Muscle of leg (tissue), 16 donors: Measurements from ENCODE around the gene KLHL5. TPM values are rescaled to one million over a fixed set of nuclear protein-coding genes. Genes with fewer than 3 reads are reported as not detected.

ENCODE experiments used
- DNase-seq: peaks from one replicate; pipeline ENCODE4 v3.0.0; 2013
- H3K27ac ChIP-seq: one replicate; pipeline ENCODE4 v1.5.1; 2013; ENCODE audit warnings: mild to moderate bottlenecking, low read length, control low read depth
- H3K27me3 ChIP-seq: one replicate; pipeline ENCODE4 v1.6.1; 2013; ENCODE audit warnings: low read length; ENCODE audit not compliant: control insufficient read depth, insufficient read depth
- H3K36me3 ChIP-seq: one replicate; pipeline ENCODE4 v1.6.1; 2013; ENCODE audit warnings: low read length; ENCODE audit not compliant: control insufficient read depth, insufficient read depth
- H3K4me1 ChIP-seq: one replicate; pipeline ENCODE4 v1.6.1; 2013; ENCODE audit warnings: low read length; ENCODE audit not compliant: control insufficient read depth, insufficient read depth
- H3K4me3 ChIP-seq: one replicate; pipeline ENCODE4 v1.5.1; 2013; ENCODE audit warnings: low read length, control low read depth
- H3K9me3 ChIP-seq: replicated peaks from 2 replicates; pipeline ENCODE4 v1.6.1; 2013; ENCODE audit warnings: low read depth, low read length; ENCODE audit not compliant: control insufficient read depth
- WGBS: methylation state at CpG from one replicate; pipeline ENCODE4 v1.1.5; 2013; ENCODE audit warnings: missing lambda C conversion rate; ENCODE audit not compliant: insufficient coverage; 5-methylcytosine and 5-hydroxymethylcytosine counted together
- long read RNA-seq, 11 donors: transcript quantifications; one replicate each; lab custom pipeline, GENCODE V29; 2026
- polyA plus RNA-seq, 8 donors: library from polyadenylated mRNA; unstranded; fragments of 120-200 nt; gene quantifications; one replicate each; pipeline versions ENCODE4 v1.2.1 to v1.2.3, GENCODE V29; 2013; ENCODE audit warnings: inconsistent platforms in 1 of 8, low replicate concordance in 1 of 8; ENCODE audit not compliant: insufficient read length in 8 of 8, insufficient read depth in 1 of 8
- total RNA-seq: library from RNA; stranded (reverse); fragments of 120-200 nt; gene quantifications from one replicate; pipeline ENCODE4 v1.2.4, GENCODE V29; 2013

Gene KLHL5
- total RNA-seq = 15.3 TPM
- polyA plus RNA-seq = 10 to 100 TPM; 13.4 to 22.6 (median 18.0) TPM
- long read RNA-seq, donor 1 = 0 reads
- long read RNA-seq, donor 2, partial matches to known transcripts = 0 of 1 reads
- long read RNA-seq, donor 2, other reads (novel, unspliced or antisense) = 0 of 1 reads
- long read RNA-seq, donor 3, partial matches to known transcripts = 0 of 2 reads
- long read RNA-seq, donor 3, other reads (novel, unspliced or antisense) = 0 of 2 reads
- long read RNA-seq, donor 4, partial matches to known transcripts = 0 of 1 reads
- long read RNA-seq, donor 4, other reads (novel, unspliced or antisense) = 0 of 1 reads
- long read RNA-seq, donor 5, partial matches to known transcripts = 0 of 3 reads
- long read RNA-seq, donor 5, other reads (novel, unspliced or antisense) = 0 of 3 reads
- long read RNA-seq, donor 6, partial matches to known transcripts = 0 of 2 reads
- long read RNA-seq, donor 6, other reads (novel, unspliced or antisense) = 0 of 2 reads
- long read RNA-seq, donor 7, partial matches to known transcripts = 0 of 4 reads
- long read RNA-seq, donor 7, other reads (novel, unspliced or antisense) = 0 of 4 reads
- long read RNA-seq, donor 8, transcript KLHL5-205 (11 exons, 2,926 nt) = major isoform, 6 of 6 reads
- long read RNA-seq, donor 8, partial matches to known transcripts = 0 of 6 reads
- long read RNA-seq, donor 8, other reads (novel, unspliced or antisense) = 0 of 6 reads
- long read RNA-seq, donor 9, partial matches to known transcripts = 0 of 3 reads
- long read RNA-seq, donor 9, other reads (novel, unspliced or antisense) = 0 of 3 reads
- long read RNA-seq, donor 10, partial matches to known transcripts = 0 of 1 reads
- long read RNA-seq, donor 10, other reads (novel, unspliced or antisense) = 0 of 1 reads
- long read RNA-seq, donor 11, partial matches to known transcripts = 0 of 5 reads
- long read RNA-seq, donor 11, other reads (novel, unspliced or antisense) = 0 of 5 reads

DNA sequence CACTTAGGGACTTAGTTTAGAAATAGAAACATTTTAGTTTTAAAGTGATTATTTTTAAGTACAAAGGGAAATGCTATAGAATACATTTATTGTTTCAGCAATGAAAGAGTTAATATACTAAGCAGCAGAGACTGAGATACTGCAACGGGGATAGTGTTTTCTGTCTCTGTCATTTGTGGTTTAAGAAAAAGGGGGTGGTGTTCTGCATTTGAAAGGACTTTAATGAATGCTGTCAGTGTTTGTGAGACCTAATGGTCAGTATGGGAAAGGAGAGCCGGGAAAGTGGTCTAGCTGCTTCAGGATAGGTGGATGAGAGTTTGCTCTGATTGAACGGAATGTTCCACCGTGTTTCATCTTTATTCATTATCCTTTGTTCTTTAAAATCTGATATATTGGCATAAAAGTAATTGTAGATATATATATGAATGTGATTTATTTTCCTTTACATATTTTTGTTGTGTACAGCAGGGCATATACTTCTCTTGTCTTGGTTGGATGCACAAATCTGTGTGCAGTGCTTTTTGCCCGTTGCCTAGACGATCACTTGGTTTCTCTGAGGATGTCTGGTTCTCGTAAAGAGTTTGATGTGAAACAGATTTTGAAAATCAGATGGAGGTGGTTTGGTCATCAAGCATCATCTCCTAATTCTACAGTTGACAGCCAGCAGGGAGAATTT, at the start of gene KLHL5:
Gene KLHL5, plus strand, starts transcription at position 139 of the 676 bp plus-strand sequence. Its CDS starts 421 bp downstream, at position 560.
- Histone ChIP-seq H3K27ac (no peak within 1 kb of the TSS), H3K4me1 (no peaks in the 10 kb centered on the region), H3K27me3 (no peaks in the 10 kb centered on the region), H3K9me3 (no peaks in the 10 kb centered on the region), H3K36me3 (no peaks in the 10 kb centered on the region), H3K4me3 (no peak within 1 kb of the TSS)
- 0% methylated on average over 1 of the region's 7 CpGs for WGBS
- peak; percentile 26 for DNase-seq

GRCh38 chr4:39014028-39014427, 48.0 kb upstream of the KLHL5 start:
- WGBS = no CpG with 5 or more reads among the region's 2 CpGs
- H3K27ac ChIP-seq = no peak overlapping the region
- DNase-seq = no peak
- no peaks in the 10 kb centered on the region for H3K27me3 ChIP-seq
- no peaks in the 10 kb centered on the region for H3K36me3 ChIP-seq
- no peaks in the 10 kb centered on the region for H3K9me3 ChIP-seq
- H3K4me1 ChIP-seq = no peaks in the 10 kb centered on the region
- H3K4me3 ChIP-seq = no peak overlapping the region

DNA sequence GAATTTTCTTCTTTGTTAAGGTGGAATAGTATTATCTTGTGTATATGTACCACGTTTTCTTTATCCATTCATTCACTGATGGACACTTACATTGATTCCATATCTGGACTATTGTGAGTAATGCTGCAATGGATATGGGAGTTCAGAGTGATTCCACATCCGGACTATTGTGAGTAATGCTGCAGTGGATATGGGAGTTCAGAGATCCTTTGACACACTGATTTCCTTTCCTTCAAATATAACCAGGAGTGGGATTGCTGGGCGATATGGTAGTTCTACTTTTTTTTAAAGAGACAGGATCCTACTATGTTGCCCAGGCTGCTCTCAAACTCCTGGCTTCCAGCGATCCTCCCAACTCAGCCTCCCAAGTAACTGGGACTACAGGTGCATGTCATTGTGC, 41.9 kb upstream of the KLHL5 start:
- no CpG with 5 or more reads among the region's 4 CpGs for WGBS
- Histone ChIP-seq H3K27ac (no peak overlapping the region), H3K36me3 (no peaks in the 10 kb centered on the region), H3K9me3 (no peaks in the 10 kb centered on the region), H3K27me3 (no peaks in the 10 kb centered on the region), H3K4me3 (no peak overlapping the region), H3K4me1 (no peaks in the 10 kb centered on the region)
- DNase-seq = no peak

DNA sequence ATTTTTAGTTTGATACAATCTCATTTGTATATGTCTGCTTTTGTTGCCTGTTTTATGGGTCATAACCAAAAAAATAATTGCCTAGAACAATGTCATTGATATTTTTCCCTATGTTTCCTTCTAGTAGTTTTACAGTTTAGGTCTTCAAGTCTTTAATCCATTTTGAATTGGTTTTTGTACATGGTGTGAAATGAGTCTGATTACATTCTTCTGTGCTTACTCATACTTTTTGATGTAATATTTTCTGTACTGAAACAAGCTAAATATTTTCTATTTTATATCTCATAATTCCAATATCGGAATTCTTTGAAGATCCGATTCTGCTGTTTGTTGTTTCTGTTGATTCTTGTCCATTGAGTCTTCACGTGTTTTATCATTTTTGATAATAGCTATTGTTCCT, 40.4 kb upstream of the KLHL5 start:
- Histone ChIP-seq H3K9me3 (no peaks in the 10 kb centered on the region), H3K4me1 (no peaks in the 10 kb centered on the region), H3K36me3 (no peaks in the 10 kb centered on the region), H3K4me3 (no peak overlapping the region), H3K27me3 (no peaks in the 10 kb centered on the region), H3K27ac (no peak overlapping the region)
- DNase-seq = no peak
- WGBS = no CpG with 5 or more reads among the region's 3 CpGs

GRCh38 chr4:39022241-39022640, 39.8 kb upstream of the KLHL5 start:
- 50% methylated on average over 1 of the region's 2 CpGs for WGBS

DNA sequence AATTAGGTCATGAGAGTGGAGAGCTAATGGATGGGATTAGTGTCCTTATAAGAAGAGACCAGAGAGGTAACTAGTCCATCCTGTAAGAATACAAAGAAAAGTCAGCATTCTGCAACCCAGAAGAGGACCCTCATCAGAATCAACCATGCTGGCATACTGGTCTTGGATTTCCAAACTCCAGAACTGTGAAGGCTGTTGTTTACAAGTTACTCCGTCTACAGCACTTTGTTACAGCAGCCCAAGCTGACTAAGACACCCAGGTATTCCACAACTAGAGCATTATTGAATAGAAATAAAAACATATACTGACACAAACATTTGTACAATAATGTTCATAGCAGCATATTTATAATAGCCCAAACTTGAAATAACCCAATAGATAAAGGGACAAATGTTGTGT, 39.0 kb upstream of the KLHL5 start:
- Histone ChIP-seq H3K36me3 (no peaks in the 10 kb centered on the region), H3K9me3 (no peaks in the 10 kb centered on the region), H3K27me3 (no peaks in the 10 kb centered on the region), H3K27ac (no peak overlapping the region), H3K4me1 (no peaks in the 10 kb centered on the region), H3K4me3 (no peak overlapping the region)
- no CpG with 5 or more reads among the region's 1 CpG for WGBS
- no peak for DNase-seq

More at GRCh38 chr4:39022241-39022640, 39.8 kb upstream of the KLHL5 start:
- Histone ChIP-seq H3K36me3 (no peaks in the 10 kb centered on the region), H3K9me3 (no peaks in the 10 kb centered on the region), H3K27ac (no peak overlapping the region), H3K4me3 (no peak overlapping the region), H3K27me3 (no peaks in the 10 kb centered on the region), H3K4me1 (no peaks in the 10 kb centered on the region)
- no peak for DNase-seq

GRCh38 chr4:39024311-39024865, 37.6 kb upstream of the KLHL5 start:
- Histone ChIP-seq H3K4me3 (no peak overlapping the region), H3K36me3 (no peaks in the 10 kb centered on the region), H3K9me3 (no peaks in the 10 kb centered on the region), H3K4me1 (no peaks in the 10 kb centered on the region), H3K27me3 (no peaks in the 10 kb centered on the region), H3K27ac (no peak overlapping the region)
- no peak for DNase-seq
- WGBS = no CpG with 5 or more reads among the region's 3 CpGs

- 83% methylated on average over 1 of the region's 4 CpGs for WGBS
- H3K4me3 ChIP-seq = no peak overlapping the region
- H3K27ac ChIP-seq = no peak overlapping the region
- no peaks in the 10 kb centered on the region for H3K9me3 ChIP-seq
- no peaks in the 10 kb centered on the region for H3K4me1 ChIP-seq
- H3K27me3 ChIP-seq = no peaks in the 10 kb centered on the region
- no peak for DNase-seq
- H3K36me3 ChIP-seq = no peaks in the 10 kb centered on the region
These were observed 36.4 kb upstream of the KLHL5 start for GRCh38 chr4:39025552-39026085.

DNA sequence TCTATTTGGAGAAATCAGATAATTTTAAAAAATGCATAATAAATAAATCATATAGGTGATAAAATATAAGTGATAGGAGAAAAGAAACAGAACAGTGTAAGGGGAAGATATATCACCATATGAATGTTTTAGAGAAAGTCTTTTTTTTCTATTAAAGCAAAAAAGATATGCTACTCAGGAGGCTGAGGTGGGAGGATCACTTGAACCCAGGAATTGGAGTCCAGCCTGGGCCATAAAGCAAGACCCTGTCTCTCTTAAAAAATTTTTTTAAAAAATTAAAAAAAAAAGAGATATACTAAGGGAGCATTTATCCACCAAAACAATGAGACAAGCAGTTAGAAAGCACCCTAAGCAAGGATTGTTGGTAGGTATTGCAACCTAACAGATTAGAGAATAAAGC, 35.9 kb upstream of the KLHL5 start:
- no peak overlapping the region for H3K27ac ChIP-seq
- no peaks in the 10 kb centered on the region for H3K4me1 ChIP-seq
- no peak for DNase-seq
- no peak overlapping the region for H3K4me3 ChIP-seq
- H3K9me3 ChIP-seq = no peaks in the 10 kb centered on the region
- no peaks in the 10 kb centered on the region for H3K27me3 ChIP-seq
- H3K36me3 ChIP-seq = no peaks in the 10 kb centered on the region
